Endothelial cell of umbilical vein (primary cell): ENCODE data around the gene ARL8A. TPM values are rescaled to one million over a fixed set of nuclear protein-coding genes. Genes with fewer than 3 reads are reported as not detected.
"Not testable (repeated sequence)": the region's sequence is repeated elsewhere in the genome, so short reads cannot be mapped to it uniquely, and the experiment has no call there.

Experiments
- BruUV-seq: library from RNA; stranded (reverse); fragments of 400-500 nt; replicated peaks from 2 replicates; lab custom pipeline; 2021; lab: Mats Ljungman, UMichigan
- CTCF ChIA-PET: fragments of 300-600, 350-600 bp; sonication (Branson Sonifier 250); formaldehyde crosslinking; loops from one replicate; lab custom pipeline; 2021; ENCODE audit warnings: antibody characterized with exemption, inconsistent platforms; lab: Charles Lee
- POLR2A ChIA-PET: fragments of 300-600, 350-600 bp; sonication (Branson Sonifier 250); formaldehyde crosslinking; loops from one replicate; lab custom pipeline; 2021; ENCODE audit warnings: antibody characterized with exemption, inconsistent platforms; lab: Charles Lee
- DNase-seq: peaks from one replicate; pipeline ENCODE4 v3.0.0-alpha.2; 2011; ENCODE audit warnings: low read depth, low spot score
- FAIRE-seq: peaks from 2 replicates; lab custom pipeline; 2011; peaks lifted over from hg19 to GRCh38; lab: Jason Lieb, UNC
- H2AFZ ChIP-seq: 2 replicates; pipeline ENCODE4 v1.6.0; 2012; ENCODE audit warnings: low read depth, low read length, control low read depth, inconsistent platforms
- H3K27ac ChIP-seq: 2 replicates; pipeline ENCODE4 v1.5.1; 2011; ENCODE audit warnings: low read depth, mild to moderate bottlenecking, control low read depth, low read length, moderate library complexity; ENCODE audit not compliant: insufficient read depth
- H3K27me3 ChIP-seq, 2 experiments: 2 replicates each; pipeline versions ENCODE4 v1.6.0 to v1.6.1; 2011; ENCODE audit warnings: low read length in 2 of 2, mixed read lengths in 1 of 2; ENCODE audit not compliant: control insufficient read depth in 2 of 2, insufficient read depth in 2 of 2
- H3K36me3 ChIP-seq, 2 experiments: 2 replicates in 1 of 2; 3 replicates in 1 of 2; pipeline ENCODE4 v1.5.1; 2011; ENCODE audit warnings: low read length in 2 of 2, mild to moderate bottlenecking in 1 of 2, moderate library complexity in 1 of 2; ENCODE audit not compliant: control insufficient read depth in 2 of 2, insufficient read depth in 2 of 2; ENCODE audit errors: extremely low read depth in 1 of 2
- H3K4me1 ChIP-seq: 3 replicates; pipeline ENCODE4 v1.5.1; 2011; ENCODE audit warnings: mild to moderate bottlenecking, low read length; ENCODE audit not compliant: control insufficient read depth, insufficient read depth; ENCODE audit errors: extremely low read depth
- H3K4me2 ChIP-seq: 2 replicates; pipeline ENCODE4 v1.6.1; 2011; ENCODE audit warnings: low read length, control low read depth, mixed read lengths; ENCODE audit not compliant: insufficient read depth
- H3K4me3 ChIP-seq, 3 experiments: fragments of 200-600 bp in 1 of 3; sonication (generic), shearing (Covaris generic) in 1 of 3; replicated peaks in 1 of 3; 2 replicates each; pipeline ENCODE4 v1.5.1; 2011 to 2016; ENCODE audit warnings: control low read depth in 3 of 3, low read length in 3 of 3, mild to moderate bottlenecking in 2 of 3, inconsistent platforms in 1 of 3, low read depth in 1 of 3, moderate library complexity in 1 of 3; ENCODE audit not compliant: insufficient read depth in 1 of 3
- H3K79me2 ChIP-seq: 2 replicates; pipeline ENCODE4 v1.6.0; 2012; ENCODE audit warnings: low read length, inconsistent platforms; ENCODE audit not compliant: control insufficient read depth, insufficient read depth
- H3K9ac ChIP-seq: replicated peaks from 2 replicates; pipeline ENCODE3; 2011; ENCODE audit warnings: low read length, control low read depth; ENCODE audit not compliant: insufficient read depth; ENCODE audit errors: extremely low read depth
- H3K9me1 ChIP-seq: replicated peaks from 3 replicates; pipeline ENCODE4 v1.6.0; 2011; ENCODE audit warnings: mild to moderate bottlenecking, low read length; ENCODE audit not compliant: control insufficient read depth, insufficient read depth; ENCODE audit errors: extremely low read depth
- H3K9me3 ChIP-seq: replicated peaks from 2 replicates; pipeline ENCODE4 v1.5.1; 2012; ENCODE audit warnings: low read length, inconsistent platforms; ENCODE audit not compliant: control insufficient read depth, insufficient read depth
- H4K20me1 ChIP-seq: replicated peaks from 2 replicates; pipeline ENCODE3; 2011; ENCODE audit warnings: mild to moderate bottlenecking, low read length; ENCODE audit not compliant: control insufficient read depth, insufficient read depth; ENCODE audit errors: extremely low read depth
- EZH2 ChIP-seq: IDR thresholded peaks from 2 replicates; pipeline ENCODE4 v1.6.1; 2012; ENCODE audit warnings: borderline replicate concordance, low read depth, mild to moderate bottlenecking, moderate library complexity, low read length, inconsistent platforms; ENCODE audit not compliant: severe bottlenecking
- FOS ChIP-seq: IDR thresholded peaks from 2 replicates; pipeline ENCODE4 v1.6.1; 2011; ENCODE audit warnings: mild to moderate bottlenecking, low read length, moderate library complexity, borderline replicate concordance; ENCODE audit not compliant: insufficient read depth
- GATA2 ChIP-seq: IDR thresholded peaks from 2 replicates; pipeline ENCODE4 v1.7.0; 2011; ENCODE audit warnings: low read depth, mild to moderate bottlenecking, moderate library complexity, mixed read lengths, low read length; ENCODE audit not compliant: insufficient read length, insufficient read depth
- JUN ChIP-seq: IDR thresholded peaks from 2 replicates; pipeline ENCODE4 v1.6.1; 2011; ENCODE audit warnings: borderline replicate concordance, low read depth; ENCODE audit not compliant: insufficient read length, insufficient read depth
- MYC ChIP-seq: IDR thresholded peaks from one replicate; pipeline ENCODE4 v1.6.1; 2011; ENCODE audit warnings: mild to moderate bottlenecking, low read depth, low read length
- POLR2A ChIP-seq: IDR thresholded peaks from 2 replicates; pipeline ENCODE4 v1.6.1; 2012; ENCODE audit warnings: low read depth, mild to moderate bottlenecking, control low read depth, low read length
- POLR2AphosphoS5 ChIP-seq: IDR thresholded peaks from 2 replicates; pipeline ENCODE4 v1.6.1; 2012; ENCODE audit warnings: low read depth, mild to moderate bottlenecking, control low read depth, low read length, moderate library complexity; ENCODE audit not compliant: insufficient read depth
- dilution Hi-C: fragments of 300-500 bp; cut with MboI; formaldehyde crosslinking; loops from one replicate; pipeline ENCODE4 v1.15.0; 2019; ENCODE audit warnings: low sequenced_read_pairs; ENCODE audit not compliant: extremely low pct_ligation_motif_present
- intact Hi-C: fragments of 100-400 bp; cut with micrococcal nuclease; formaldehyde crosslinking; loops from one replicate; pipeline ENCODE4 v1.10.0; 2022
- polyA plus RNA-seq, 4 experiments: library from polyadenylated mRNA; depleted of rRNA in 3 of 4; stranded (reverse) in 3 of 4; unstranded in 1 of 4; fragments of >200 nt; gene quantifications; 2 replicates each; pipeline versions ENCODE4 v1.2.1 to v1.2.3, GENCODE V29; 2011 to 2012; ENCODE audit warnings: missing spikeins in 1 of 4
- total RNA-seq: library from RNA; stranded (reverse); gene quantifications from 2 replicates; pipeline ENCODE4 v1.2.3, GENCODE V29; 2021
- TF ChIP-seq, protein P1 (sequence below), 2 donors: IDR thresholded peaks; 1 replicate in 1 of 2; 2 replicates in 1 of 2; pipeline ENCODE4 v1.5.1; 2011; ENCODE audit warnings: low read length in 2 of 2, mild to moderate bottlenecking in 2 of 2, moderate library complexity in 2 of 2, control low read depth in 1 of 2, inconsistent platforms in 1 of 2, low read depth in 1 of 2; ENCODE audit not compliant: insufficient read depth in 1 of 2; ENCODE audit errors: extremely low read depth in 1 of 2
- TF ChIP-seq, protein P2 (sequence below): IDR thresholded peaks from 2 replicates; pipeline ENCODE4 v1.6.1; 2011; ENCODE audit not compliant: insufficient read depth, insufficient read length

ARL8A gene
- total and polyA plus RNA-seq, 2 donors (not counting 3 experiments of a cell fraction or from before 2014, with no cell fraction given): 54.3 to 69.5 TPM

DNA sequence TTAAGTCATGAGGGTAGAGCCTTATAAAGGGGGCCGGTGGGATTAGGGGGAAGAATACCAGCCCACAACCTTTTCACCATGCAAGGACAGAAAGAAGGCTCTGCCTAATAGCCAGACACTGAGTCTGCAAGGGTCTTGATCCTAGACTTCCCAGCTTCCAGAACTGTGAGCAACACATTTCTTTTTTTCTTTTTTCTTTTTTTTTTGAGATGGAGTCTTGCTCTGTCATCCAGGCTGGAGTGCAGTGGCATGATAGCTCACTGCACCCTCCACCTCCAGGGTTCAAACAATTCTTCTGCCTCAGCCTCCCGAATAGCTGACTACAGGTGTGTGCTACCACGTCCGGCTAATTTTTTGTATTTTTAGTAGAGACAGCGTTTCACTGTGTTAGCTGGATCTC is 1.7 kb upstream of the ARL8A start:
- H3K36me3 ChIP-seq: peaks cover 0 to 2% of the 10 kb centered on the region in 2 experiments
- no peaks in the 10 kb centered on the region for H3K9me1 ChIP-seq
- H2AFZ ChIP-seq: no peak overlapping the region
- no peak overlapping the region for H3K4me3 ChIP-seq
- H4K20me1 ChIP-seq: peaks cover 2% of the 10 kb centered on the region
- H3K4me1 ChIP-seq: peaks cover 21% of the 10 kb centered on the region
- CTCF ChIA-PET: interaction anchor here (1.3 kb wide), 1 partner anchor 9 kb away, joined by 4 read pairs; no protein-coding TSS in a partner anchor
- FAIRE-seq (no peak), DNase-seq (no peak)
- dilution Hi-C loops (no loop called here), intact Hi-C loops (no loop called here)
- POLR2A ChIA-PET: interaction anchor here (0.6 kb wide), 1 partner anchor 11 kb away, joined by 3 read pairs; no protein-coding TSS in a partner anchor
- no TSS peak for BruUV-seq
- no peak overlapping the region for H3K4me2 ChIP-seq
- TF ChIP-seq, protein P1, sequence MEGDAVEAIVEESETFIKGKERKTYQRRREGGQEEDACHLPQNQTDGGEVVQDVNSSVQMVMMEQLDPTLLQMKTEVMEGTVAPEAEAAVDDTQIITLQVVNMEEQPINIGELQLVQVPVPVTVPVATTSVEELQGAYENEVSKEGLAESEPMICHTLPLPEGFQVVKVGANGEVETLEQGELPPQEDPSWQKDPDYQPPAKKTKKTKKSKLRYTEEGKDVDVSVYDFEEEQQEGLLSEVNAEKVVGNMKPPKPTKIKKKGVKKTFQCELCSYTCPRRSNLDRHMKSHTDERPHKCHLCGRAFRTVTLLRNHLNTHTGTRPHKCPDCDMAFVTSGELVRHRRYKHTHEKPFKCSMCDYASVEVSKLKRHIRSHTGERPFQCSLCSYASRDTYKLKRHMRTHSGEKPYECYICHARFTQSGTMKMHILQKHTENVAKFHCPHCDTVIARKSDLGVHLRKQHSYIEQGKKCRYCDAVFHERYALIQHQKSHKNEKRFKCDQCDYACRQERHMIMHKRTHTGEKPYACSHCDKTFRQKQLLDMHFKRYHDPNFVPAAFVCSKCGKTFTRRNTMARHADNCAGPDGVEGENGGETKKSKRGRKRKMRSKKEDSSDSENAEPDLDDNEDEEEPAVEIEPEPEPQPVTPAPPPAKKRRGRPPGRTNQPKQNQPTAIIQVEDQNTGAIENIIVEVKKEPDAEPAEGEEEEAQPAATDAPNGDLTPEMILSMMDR (IDR thresholded peaks at IDR 0.05; ENCODE audit: extremely low read depth in 1 of 2, insufficient read depth in 1 of 2, low read depth in 1 of 2, low read length in 2 of 2): no peak
- TF ChIP-seq JUN (no peak), MYC (no peak), GATA2 (no peak), POLR2AphosphoS5 (no peak), FOS (no peak), POLR2A (no peak), EZH2 (no peak)
- TF ChIP-seq, protein P2, sequence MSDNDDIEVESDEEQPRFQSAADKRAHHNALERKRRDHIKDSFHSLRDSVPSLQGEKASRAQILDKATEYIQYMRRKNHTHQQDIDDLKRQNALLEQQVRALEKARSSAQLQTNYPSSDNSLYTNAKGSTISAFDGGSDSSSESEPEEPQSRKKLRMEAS: no peak
- no peaks in the 10 kb centered on the region for H3K9me3 ChIP-seq
- no peak overlapping the region for H3K9ac ChIP-seq
- no peak overlapping the region for H3K27ac ChIP-seq
- no peaks in the 10 kb centered on the region for H3K27me3 ChIP-seq
- peaks cover 35% of the 10 kb centered on the region for H3K79me2 ChIP-seq

DNA sequence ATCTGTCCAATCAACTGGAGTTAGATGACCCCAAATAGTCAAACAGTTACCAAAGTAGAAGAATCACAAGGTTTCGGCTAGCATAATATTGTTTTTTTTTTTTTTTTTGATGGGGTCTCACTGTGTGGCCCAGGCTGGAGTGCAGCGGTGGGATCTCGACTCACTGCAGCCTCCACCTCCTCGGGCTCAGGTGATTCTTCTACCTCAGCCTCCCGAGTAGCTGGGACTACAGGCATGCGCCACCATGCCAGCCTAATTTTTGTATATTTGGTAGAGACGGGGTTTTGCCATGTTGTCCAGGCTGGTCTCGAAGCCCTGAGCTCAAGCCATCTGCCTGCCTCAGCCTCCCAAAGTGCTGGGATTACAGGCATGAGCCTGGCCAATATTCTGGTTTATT is 1.2 kb upstream of the ARL8A start:
- H3K27me3 ChIP-seq, H3K9me3 ChIP-seq, DNase-seq, FAIRE-seq, H2AFZ ChIP-seq, H3K9me1 ChIP-seq, H3K4me3 ChIP-seq, H4K20me1 ChIP-seq, H3K4me2 ChIP-seq, POLR2A ChIA-PET, intact Hi-C loops, H3K9ac ChIP-seq, BruUV-seq, H3K36me3 ChIP-seq, H3K27ac ChIP-seq, dilution Hi-C loops: not testable (repeated sequence)
- Histone ChIP-seq H3K4me1 (peaks cover 21% of the 10 kb centered on the region), H3K79me2 (peaks cover 40% of the 10 kb centered on the region)
- CTCF ChIA-PET: interaction anchor here (1.3 kb wide), 1 partner anchor 9 kb away, joined by 4 read pairs; no protein-coding TSS in a partner anchor
